Islet of Langerhans (tissue), 1 donor: ENCODE results near the gene DNAH12.

ENCODE experiments used
- FAIRE-seq: peaks from one replicate; lab custom pipeline; 2011; peaks lifted over from hg19 to GRCh38; lab: Jason Lieb, UNC

The DNAH12 gene, protein sequence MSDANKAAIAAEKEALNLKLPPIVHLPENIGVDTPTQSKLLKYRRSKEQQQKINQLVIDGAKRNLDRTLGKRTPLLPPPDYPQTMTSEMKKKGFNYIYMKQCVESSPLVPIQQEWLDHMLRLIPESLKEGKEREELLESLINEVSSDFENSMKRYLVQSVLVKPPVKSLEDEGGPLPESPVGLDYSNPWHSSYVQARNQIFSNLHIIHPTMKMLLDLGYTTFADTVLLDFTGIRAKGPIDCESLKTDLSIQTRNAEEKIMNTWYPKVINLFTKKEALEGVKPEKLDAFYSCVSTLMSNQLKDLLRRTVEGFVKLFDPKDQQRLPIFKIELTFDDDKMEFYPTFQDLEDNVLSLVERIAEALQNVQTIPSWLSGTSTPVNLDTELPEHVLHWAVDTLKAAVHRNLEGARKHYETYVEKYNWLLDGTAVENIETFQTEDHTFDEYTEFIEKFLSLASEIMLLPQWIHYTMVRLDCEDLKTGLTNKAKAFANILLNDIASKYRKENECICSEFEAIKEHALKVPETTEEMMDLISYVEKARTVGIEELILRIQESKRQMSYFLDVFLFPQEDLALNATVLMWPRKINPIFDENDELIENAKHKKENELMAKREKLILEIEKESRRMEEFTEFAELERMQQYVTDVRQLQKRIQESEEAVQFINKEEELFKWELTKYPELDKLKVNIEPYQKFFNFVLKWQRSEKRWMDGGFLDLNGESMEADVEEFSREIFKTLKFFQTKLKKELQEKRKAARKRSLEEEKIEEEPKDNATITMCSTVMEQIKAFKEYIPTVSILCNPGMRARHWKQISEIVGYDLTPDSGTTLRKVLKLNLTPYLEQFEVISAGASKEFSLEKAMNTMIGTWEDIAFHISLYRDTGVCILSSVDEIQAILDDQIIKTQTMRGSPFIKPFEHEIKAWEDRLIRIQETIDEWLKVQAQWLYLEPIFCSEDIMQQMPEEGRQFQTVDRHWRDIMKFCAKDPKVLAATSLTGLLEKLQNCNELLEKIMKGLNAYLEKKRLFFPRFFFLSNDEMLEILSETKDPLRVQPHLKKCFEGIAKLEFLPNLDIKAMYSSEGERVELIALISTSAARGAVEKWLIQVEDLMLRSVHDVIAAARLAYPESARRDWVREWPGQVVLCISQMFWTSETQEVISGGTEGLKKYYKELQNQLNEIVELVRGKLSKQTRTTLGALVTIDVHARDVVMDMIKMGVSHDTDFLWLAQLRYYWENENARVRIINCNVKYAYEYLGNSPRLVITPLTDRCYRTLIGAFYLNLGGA (N-terminal part only)

GRCh38 chr3:57544181-57545125, at the start of gene DNAH12:
Gene DNAH12, minus strand, starts transcription at chr3:57544344. Its CDS starts 1,474 bp downstream, at chr3:57542870.
- FAIRE-seq = peak; percentile 96

DNA sequence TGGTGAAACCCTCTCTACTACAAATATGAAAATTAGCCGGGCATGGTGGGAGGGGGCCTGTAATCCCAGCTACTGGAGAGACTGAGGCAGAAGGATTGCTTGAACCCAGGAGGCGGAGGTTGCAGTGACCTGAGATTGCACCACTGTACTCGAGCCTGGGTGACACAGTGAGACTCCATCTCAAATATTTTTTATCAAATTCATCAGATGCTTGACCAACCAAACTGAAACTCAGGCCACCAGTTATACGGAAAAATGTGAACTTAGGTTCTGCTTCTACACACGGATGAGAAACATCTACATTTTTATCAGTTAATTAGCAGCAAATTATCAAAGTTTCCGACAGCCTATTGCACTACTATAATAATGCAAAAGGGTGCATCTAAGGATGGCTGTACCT, 48.2 kb upstream of the DNAH12 start:
- no peak for FAIRE-seq

- FAIRE-seq = no peak
Observed at GRCh38 chr3:57587905-57588304, 43.8 kb upstream of the DNAH12 start.

DNA sequence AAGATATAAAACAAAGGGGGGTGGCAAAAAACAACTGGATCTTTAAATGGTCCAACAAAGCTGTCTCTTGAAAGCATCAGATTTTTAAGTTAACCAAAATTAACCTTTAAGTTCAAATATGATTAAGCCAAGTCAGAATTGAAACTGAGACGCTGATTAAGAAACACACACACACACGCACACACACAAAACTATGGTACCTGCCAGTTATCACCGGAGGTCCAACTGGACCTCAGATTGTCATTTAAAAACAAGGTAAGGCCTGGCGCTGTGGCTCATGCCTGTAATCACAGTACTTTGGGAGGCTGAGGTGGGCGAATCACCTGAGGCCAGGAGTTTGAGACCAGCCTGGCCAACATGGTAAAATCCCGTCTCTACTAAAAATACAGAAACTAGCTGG, 42.6 kb upstream of the DNAH12 start:
- FAIRE-seq = no peak

DNA sequence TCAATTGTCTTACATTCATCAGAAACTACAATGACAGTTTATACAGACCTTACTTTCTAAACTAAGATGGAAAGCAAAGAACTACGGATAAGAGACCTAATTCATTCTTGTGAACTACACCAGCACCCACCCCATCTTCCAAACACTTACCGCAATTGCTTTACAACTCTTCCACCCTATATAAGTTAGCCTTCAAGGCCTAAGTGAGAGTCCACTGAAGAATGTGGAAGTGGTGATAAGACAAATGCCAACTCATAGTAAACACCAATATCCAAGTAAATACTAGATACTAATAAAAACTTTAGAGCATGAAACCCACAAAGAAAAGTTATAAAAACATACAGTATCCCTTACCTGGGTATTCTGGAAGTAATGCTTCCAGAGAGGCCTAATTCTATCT, 39.4 kb upstream of the DNAH12 start:
- FAIRE-seq = no peak

- no peak for FAIRE-seq
Observed at GRCh38 chr3:57582474-57583168, 38.5 kb upstream of the DNAH12 start.

GRCh38 chr3:57577801-57578200, 33.7 kb upstream of the DNAH12 start:
- FAIRE-seq = no peak

GRCh38 chr3:57575966-57576626, 32.0 kb upstream of the DNAH12 start:
- peak; percentile 9 for FAIRE-seq

- no peak for FAIRE-seq
Observed at GRCh38 chr3:57572096-57572495, 28.0 kb upstream of the DNAH12 start.

DNA sequence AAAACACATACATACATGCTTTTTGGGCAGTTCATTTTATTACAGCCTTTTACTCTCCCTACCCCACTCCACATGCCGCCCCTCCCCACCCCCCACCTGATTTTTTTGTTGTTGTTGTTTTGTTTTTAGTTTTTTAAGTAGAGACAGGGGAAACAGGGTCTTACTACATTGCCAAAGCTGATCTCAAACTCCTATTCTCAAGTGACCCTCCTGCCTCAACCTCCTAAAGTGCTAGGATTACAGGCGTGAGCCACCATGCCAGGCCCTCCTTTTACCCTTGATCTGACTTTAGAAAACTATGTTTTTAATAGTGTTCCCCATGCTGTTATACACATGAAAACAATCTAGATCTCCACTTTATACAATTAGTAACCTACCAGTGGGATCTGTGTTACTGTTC, 26.7 kb upstream of the DNAH12 start:
- FAIRE-seq = no peak

DNA sequence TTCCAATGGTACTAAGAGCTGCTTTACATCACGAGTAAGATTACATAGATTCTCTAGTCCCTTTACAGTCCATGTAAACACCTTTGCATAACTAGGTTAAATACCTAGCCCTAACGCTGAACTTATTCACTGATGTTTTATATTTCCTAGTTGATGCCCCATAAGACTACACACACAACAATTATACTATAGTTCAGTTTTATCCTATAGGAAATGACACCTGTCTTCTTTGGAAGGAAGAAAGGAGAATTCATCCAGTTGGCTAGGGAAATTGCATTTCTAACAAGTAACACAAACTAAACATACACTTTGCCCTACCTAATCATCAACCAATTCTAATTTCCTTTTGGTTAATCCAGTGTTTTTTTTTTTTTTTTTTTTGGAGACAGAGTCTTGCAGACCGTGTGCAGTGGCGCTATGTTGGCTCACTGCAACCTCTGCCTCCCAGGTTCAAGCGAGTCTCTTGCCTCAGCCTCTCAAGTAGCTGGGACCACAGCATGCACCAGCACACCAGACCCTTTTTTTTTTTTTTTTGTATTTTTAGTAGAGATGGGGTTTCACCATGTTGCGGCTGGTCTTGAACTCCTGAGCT, 25.8 kb upstream of the DNAH12 start:
- FAIRE-seq = peak; percentile 58

DNA sequence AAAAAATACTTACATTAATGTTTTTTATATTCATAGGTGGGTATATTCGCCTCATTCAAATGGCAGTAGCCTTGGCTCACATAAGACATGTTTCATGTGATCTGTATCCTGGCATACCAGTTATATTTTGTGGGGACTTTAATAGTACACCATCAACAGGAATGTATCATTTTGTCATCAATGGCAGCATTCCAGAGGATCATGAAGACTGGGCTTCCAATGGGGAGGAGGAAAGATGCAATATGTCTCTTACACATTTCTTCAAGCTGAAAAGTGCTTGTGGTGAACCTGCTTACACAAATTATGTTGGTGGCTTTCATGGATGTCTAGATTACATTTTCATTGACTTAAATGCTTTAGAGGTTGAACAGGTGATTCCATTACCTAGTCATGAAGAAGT, 15.4 kb upstream of the DNAH12 start:
- FAIRE-seq = no peak

GRCh38 chr3:57557085-57557537, 13.0 kb upstream of the DNAH12 start:
- no peak for FAIRE-seq

DNA sequence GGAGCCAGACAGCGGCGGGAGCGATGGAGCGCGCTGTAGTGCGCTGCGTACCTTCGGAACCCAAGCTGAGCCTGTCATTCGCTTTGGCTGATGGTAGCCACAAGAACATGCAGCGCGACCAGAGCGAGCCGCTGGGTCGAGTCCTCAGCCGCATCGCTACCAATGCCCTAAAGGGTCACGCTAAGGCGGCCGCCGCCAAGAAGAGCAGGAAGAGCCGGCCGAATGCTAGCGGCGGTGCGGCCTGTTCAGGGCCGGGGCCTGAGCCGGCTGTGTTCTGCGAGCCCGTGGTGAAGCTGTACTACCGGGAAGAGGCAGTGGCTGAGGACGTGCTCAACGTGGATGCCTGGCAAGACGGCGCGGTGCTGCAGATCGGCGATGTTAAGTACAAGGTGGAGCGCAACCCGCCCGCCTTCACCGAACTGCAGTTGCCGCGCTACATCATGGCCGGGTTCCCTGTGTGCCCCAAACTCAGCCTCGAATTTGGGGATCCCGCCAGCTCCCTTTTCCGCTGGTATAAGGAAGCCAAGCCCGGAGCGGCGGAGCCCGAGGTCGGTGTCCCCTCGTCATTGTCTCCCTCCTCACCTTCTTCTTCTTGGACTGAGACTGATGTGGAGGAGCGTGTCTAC, 12.4 kb upstream of the DNAH12 start:
- no peak for FAIRE-seq

DNA sequence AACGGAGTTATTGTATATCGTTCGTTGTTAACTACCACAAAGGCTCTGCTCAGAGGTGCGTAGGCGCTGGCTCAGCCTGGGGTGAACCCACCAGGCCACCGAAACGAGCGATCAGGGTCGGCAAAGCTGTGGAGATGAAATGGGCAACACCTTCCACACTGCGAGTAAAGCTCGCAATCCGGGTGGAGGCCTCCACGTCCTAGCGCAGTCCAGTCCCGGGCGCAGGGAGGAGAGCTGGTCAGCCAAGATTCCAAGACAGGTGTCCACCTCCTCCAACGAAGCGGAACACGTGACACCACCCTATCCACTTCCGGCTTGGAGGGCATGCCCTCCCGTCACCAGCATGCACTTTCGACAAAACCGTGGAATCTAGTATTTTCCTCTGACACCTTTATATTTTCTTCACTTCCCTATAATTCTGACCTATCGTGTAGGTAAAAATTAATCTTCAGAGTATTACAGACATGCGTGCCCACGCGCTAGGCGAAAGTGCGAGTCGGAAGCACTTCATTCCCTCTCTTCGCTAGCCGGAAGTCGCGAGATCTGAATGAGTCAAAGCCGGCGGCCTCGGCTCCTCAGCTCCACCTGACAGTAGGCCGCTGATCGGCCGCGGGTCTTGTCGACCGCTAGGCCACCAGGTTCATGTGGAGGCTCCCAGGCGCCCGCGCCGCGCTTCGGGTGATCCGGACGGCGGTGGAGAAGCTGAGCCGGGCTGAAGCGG, 11.8 kb upstream of the DNAH12 start, which contains the start of gene PDE12:
Gene PDE12 (plus strand): TSS at position 537 of the 721 bp plus-strand sequence. CDS start 106 bp downstream, at position 643.
- peak; percentile 85 for FAIRE-seq

- FAIRE-seq = no peak
Observed at GRCh38 chr3:57555306-57555705, 11.2 kb upstream of the DNAH12 start.

DNA sequence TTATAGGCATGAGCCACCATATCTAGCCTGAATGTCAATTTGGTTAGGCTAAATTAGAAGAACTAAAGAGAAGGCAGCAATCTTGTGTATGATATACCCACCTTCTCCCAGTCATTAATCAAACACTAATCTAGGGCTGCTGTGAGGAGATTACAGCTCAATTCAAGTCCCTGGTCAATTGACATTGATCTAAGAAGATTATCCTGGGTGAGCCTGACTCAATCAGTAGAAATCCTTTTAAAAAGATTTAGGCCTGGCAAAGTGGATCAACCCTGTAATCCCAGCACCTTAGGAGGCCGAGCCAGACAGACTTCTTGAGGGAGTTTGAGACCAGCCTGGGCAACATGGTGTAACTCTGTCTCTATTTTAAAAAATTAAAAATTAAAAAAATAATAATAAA, 2.5 kb upstream of the DNAH12 start:
- FAIRE-seq = no peak

- no peak for FAIRE-seq
Observed at GRCh38 chr3:57545636-57546268, 1.6 kb upstream of the DNAH12 start.
